H9 (cell line): ENCODE measurements around the gene SCYGR4. TPM values are rescaled to one million over a fixed set of nuclear protein-coding genes. Genes with fewer than 3 reads are reported as not detected.

Experiments
- DNase-seq: peaks from one replicate; pipeline ENCODE4 v3.0.0-alpha.2; 2017
- H2AFZ ChIP-seq: one replicate; pipeline ENCODE4 v1.6.1; 2013; ENCODE audit warnings: mild to moderate bottlenecking, low read length, control low read depth, moderate library complexity
- H2AK5ac ChIP-seq: 2 replicates; pipeline ENCODE4 v1.6.1; 2013; ENCODE audit warnings: low read length, control low read depth, mixed read lengths; ENCODE audit not compliant: insufficient read length
- H2BK120ac ChIP-seq: one replicate; pipeline ENCODE4 v1.6.1; 2013; ENCODE audit warnings: low read depth, mild to moderate bottlenecking, low read length, control low read depth, inconsistent platforms; ENCODE audit not compliant: poor library complexity, severe bottlenecking
- H2BK12ac ChIP-seq: 2 replicates; pipeline ENCODE4 v1.6.1; 2013; ENCODE audit warnings: low read length, control low read depth, mixed read lengths, low read depth; ENCODE audit not compliant: insufficient read length
- H2BK15ac ChIP-seq: 2 replicates; pipeline ENCODE4 v1.6.1; 2013; ENCODE audit warnings: low read depth, low read length, control low read depth
- H2BK20ac ChIP-seq: one replicate; pipeline ENCODE4 v1.6.1; 2013; ENCODE audit warnings: low read depth, mild to moderate bottlenecking, low read length, control low read depth, inconsistent platforms; ENCODE audit not compliant: poor library complexity, severe bottlenecking
- H2BK5ac ChIP-seq: 2 replicates; pipeline ENCODE4 v1.6.1; 2013; ENCODE audit warnings: low read length, control low read depth, mixed read lengths; ENCODE audit not compliant: insufficient read length
- H3K14ac ChIP-seq: 2 replicates; pipeline ENCODE4 v1.6.1; 2013; ENCODE audit warnings: low read length, control low read depth; ENCODE audit not compliant: insufficient read depth
- H3K18ac ChIP-seq: 2 replicates; pipeline ENCODE4 v1.6.1; 2013; ENCODE audit warnings: low read depth, mild to moderate bottlenecking, mixed read lengths, low read length, control low read depth; ENCODE audit not compliant: insufficient read length
- H3K23ac ChIP-seq: 2 replicates; pipeline ENCODE4 v1.6.1; 2013; ENCODE audit warnings: low read length, control low read depth, mixed read lengths, low read depth; ENCODE audit not compliant: insufficient read length
- H3K23me2 ChIP-seq: 2 replicates; pipeline ENCODE4 v1.6.1; 2013; ENCODE audit warnings: low read depth, mild to moderate bottlenecking, mixed read lengths, low read length, control low read depth; ENCODE audit not compliant: insufficient read length, poor library complexity, severe bottlenecking
- H3K27ac ChIP-seq: 2 replicates; pipeline ENCODE4 v1.5.1; 2013; ENCODE audit warnings: low read length, control low read depth, mixed read lengths, low read depth; ENCODE audit not compliant: insufficient read length
- H3K27me3 ChIP-seq: 2 replicates; pipeline ENCODE4 v1.6.1; 2013; ENCODE audit warnings: low read length, control low read depth, inconsistent platforms; ENCODE audit not compliant: insufficient read depth
- H3K4ac ChIP-seq: 2 replicates; pipeline ENCODE4 v1.6.1; 2013; ENCODE audit warnings: low read depth, mild to moderate bottlenecking, control low read depth, inconsistent platforms, low read length, moderate library complexity
- H3K4me1 ChIP-seq: 2 replicates; pipeline ENCODE4 v1.6.1; 2013; ENCODE audit warnings: low read length, control low read depth, inconsistent platforms; ENCODE audit not compliant: insufficient read depth
- H3K4me2 ChIP-seq: 2 replicates; pipeline ENCODE4 v1.6.1; 2013; ENCODE audit warnings: low read length, control low read depth, mixed read lengths; ENCODE audit not compliant: insufficient read length, insufficient read depth
- H3K56ac ChIP-seq: 2 replicates; pipeline ENCODE4 v1.6.1; 2013; ENCODE audit warnings: low read depth, mild to moderate bottlenecking, mixed read lengths, low read length, control low read depth; ENCODE audit not compliant: insufficient read length
- H3K79me1 ChIP-seq: 2 replicates; pipeline ENCODE4 v1.6.1; 2013; ENCODE audit warnings: low read depth, mild to moderate bottlenecking, moderate library complexity, low read length, control low read depth, inconsistent platforms; ENCODE audit not compliant: insufficient read depth, poor library complexity, severe bottlenecking
- H3K79me2 ChIP-seq: 2 replicates; pipeline ENCODE4 v1.6.1; 2013; ENCODE audit warnings: low read length, control low read depth, inconsistent platforms; ENCODE audit not compliant: insufficient read depth
- H3K9ac ChIP-seq: 2 replicates; pipeline ENCODE4 v1.6.1; 2013; ENCODE audit warnings: low read length, control low read depth, mixed read lengths; ENCODE audit not compliant: insufficient read length; ENCODE audit errors: extremely low read depth
- H3K9me3 ChIP-seq: one replicate; pipeline ENCODE4 v1.6.1; 2013; ENCODE audit warnings: low read depth, low read length, inconsistent platforms; ENCODE audit not compliant: control insufficient read depth
- H3T11ph ChIP-seq: one replicate; pipeline ENCODE4 v1.6.1; 2013; ENCODE audit warnings: mild to moderate bottlenecking, low read length, control low read depth, inconsistent platforms
- H4K20me1 ChIP-seq: one replicate; pipeline ENCODE4 v1.6.1; 2013; ENCODE audit not compliant: control insufficient read depth, insufficient read length, insufficient read depth
- H4K5ac ChIP-seq: 2 replicates; pipeline ENCODE4 v1.6.1; 2013; ENCODE audit warnings: low read depth, mild to moderate bottlenecking, mixed read lengths, low read length, control low read depth; ENCODE audit not compliant: insufficient read length
- H4K8ac ChIP-seq: replicated peaks from 2 replicates; pipeline ENCODE4 v1.6.1; 2013; ENCODE audit warnings: low read length, control low read depth, mixed read lengths, low read depth; ENCODE audit not compliant: insufficient read length
- H4K91ac ChIP-seq: 2 replicates; pipeline ENCODE4 v1.6.1; 2013; ENCODE audit warnings: low read depth, mild to moderate bottlenecking, moderate library complexity, mixed read lengths, low read length, control low read depth; ENCODE audit not compliant: insufficient read length
- H3K27ac Mint-ChIP-seq, 3 experiments: 2 replicates in 2 of 3; 3 replicates in 1 of 3; pipeline ENCODE4 v1.8.0; 2020 to 2021; ENCODE audit warnings: mixed read lengths in 3 of 3, mild to moderate bottlenecking in 1 of 3, moderate library complexity in 1 of 3
- H3K27me3 Mint-ChIP-seq: 2 replicates; pipeline ENCODE4 v1.8.0; 2021; ENCODE audit warnings: low read depth, mild to moderate bottlenecking, moderate library complexity, mixed read lengths
- H3K36me3 Mint-ChIP-seq, 3 experiments: 2 replicates in 2 of 3; 3 replicates in 1 of 3; pipeline ENCODE4 v1.8.0; 2020 to 2021; ENCODE audit warnings: low read depth in 3 of 3, mixed read lengths in 3 of 3; ENCODE audit not compliant: insufficient read depth in 1 of 3
- H3K4me1 Mint-ChIP-seq, 2 experiments: 2 replicates each; pipeline ENCODE4 v1.8.0; 2020; ENCODE audit warnings: mixed read lengths in 2 of 2
- H3K4me3 Mint-ChIP-seq, 2 experiments: 2 replicates in 1 of 2; 3 replicates in 1 of 2; pipeline ENCODE4 v1.8.0; 2020 to 2021; ENCODE audit warnings: mild to moderate bottlenecking in 2 of 2, mixed read lengths in 2 of 2, moderate library complexity in 1 of 2
- H3K9me3 Mint-ChIP-seq, 2 experiments: 2 replicates in 1 of 2; 3 replicates in 1 of 2; pipeline ENCODE4 v1.8.0; 2020; ENCODE audit warnings: mild to moderate bottlenecking in 2 of 2, mixed read lengths in 2 of 2, moderate library complexity in 1 of 2
- CTCF ChIP-seq: fragments of 200-600 bp; sonication (generic); conservative IDR thresholded peaks from 3 replicates; pipeline ENCODE4 v1.8.0; 2021; ENCODE audit warnings: antibody characterized with exemption, mild to moderate bottlenecking
- WGBS: extraction: QIAGEN DNeasy Blood & Tissue Kit; methylation state at CpG from one replicate; pipeline ENCODE4 v1.1.7; 2013; ENCODE audit warnings: missing lambda C conversion rate, low lambda C conversion rate, mixed read lengths; ENCODE audit not compliant: insufficient read length; ENCODE audit errors: extremely low coverage; 5-methylcytosine and 5-hydroxymethylcytosine counted together
- total RNA-seq: library from RNA; stranded (reverse); gene quantifications from 2 replicates; pipeline ENCODE4 v1.2.1, GENCODE V29; 2021

The SCYGR4 gene
- total RNA-seq, 1 experiment from 2014 or later = not detected

DNA sequence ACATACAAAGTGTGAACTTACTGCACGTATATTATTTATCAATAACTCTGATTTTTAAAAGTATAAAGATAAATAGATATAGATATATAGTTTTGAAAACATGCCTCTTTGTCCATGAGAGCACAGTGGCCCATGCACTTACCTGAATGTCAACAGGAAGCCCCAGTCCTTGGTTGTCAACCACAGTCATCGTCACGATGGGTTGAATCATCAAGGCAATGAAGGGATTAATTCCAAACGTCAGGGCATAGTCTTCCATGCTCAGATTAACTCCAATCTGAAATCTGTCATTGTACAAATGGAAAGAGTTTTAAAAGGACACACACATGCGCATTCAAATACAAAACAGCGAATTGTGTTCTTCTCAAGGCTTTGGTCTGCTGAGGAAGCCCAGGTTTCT is 15.5 kb downstream of the SCYGR4 start:
- H4K8ac ChIP-seq = no peak overlapping the region
- H2BK12ac ChIP-seq = no peak overlapping the region
- H2BK15ac ChIP-seq = no peak overlapping the region
- Mint-ChIP-seq H3K9me3 (no peaks in the 10 kb centered on the region), H3K36me3 (no peaks in the 10 kb centered on the region), H3K27ac (no peak overlapping the region), H3K27me3 (no peaks in the 10 kb centered on the region; the same call in 1 of the 2 replicates), H3K4me3 (no peak overlapping the region), H3K4me1 (no peaks in the 10 kb centered on the region)
- no peaks in the 10 kb centered on the region for H3K79me2 ChIP-seq
- H2BK120ac ChIP-seq = no peak overlapping the region
- no peak overlapping the region for H3K23ac ChIP-seq
- no peak overlapping the region for H2BK5ac ChIP-seq
- no peaks in the 10 kb centered on the region for H4K20me1 ChIP-seq
- no peak overlapping the region for H2AFZ ChIP-seq
- H2BK20ac ChIP-seq = no peak overlapping the region
- H3K18ac ChIP-seq = no peak overlapping the region
- H3K9me3 ChIP-seq = no peaks in the 10 kb centered on the region
- H3K4ac ChIP-seq = no peak overlapping the region
- no peak overlapping the region for H3K9ac ChIP-seq
- no peak for TF ChIP-seq CTCF
- no peak overlapping the region for H4K91ac ChIP-seq
- H2AK5ac ChIP-seq = no peak overlapping the region
- H4K5ac ChIP-seq = no peak overlapping the region
- no peak overlapping the region for H3K56ac ChIP-seq
- no peaks in the 10 kb centered on the region for H3K23me2 ChIP-seq
- no peak overlapping the region for H3K14ac ChIP-seq
- WGBS = no CpG with 5 or more reads among the region's 6 CpGs
- no peaks in the 10 kb centered on the region for H3K79me1 ChIP-seq
- no peaks in the 10 kb centered on the region for H3K27me3 ChIP-seq
- H3K4me1 ChIP-seq = no peaks in the 10 kb centered on the region; the same call in 1 of the 2 replicates
- no peak overlapping the region for H3K27ac ChIP-seq
- no peak overlapping the region for H3K4me2 ChIP-seq
- H3T11ph ChIP-seq = no peak overlapping the region
- no peak for DNase-seq
